DMS153 (cell line): Measurements from ENCODE around the gene CDK19.
"Not testable (repeated sequence)": the region's sequence is repeated elsewhere in the genome, so short reads cannot be mapped to it uniquely, and the experiment has no call there.

Source experiments
- DNase-seq: peaks from one replicate; lab custom pipeline; 2025; lab: John Stamatoyannopoulos, UW

Gene CDK19

DNA sequence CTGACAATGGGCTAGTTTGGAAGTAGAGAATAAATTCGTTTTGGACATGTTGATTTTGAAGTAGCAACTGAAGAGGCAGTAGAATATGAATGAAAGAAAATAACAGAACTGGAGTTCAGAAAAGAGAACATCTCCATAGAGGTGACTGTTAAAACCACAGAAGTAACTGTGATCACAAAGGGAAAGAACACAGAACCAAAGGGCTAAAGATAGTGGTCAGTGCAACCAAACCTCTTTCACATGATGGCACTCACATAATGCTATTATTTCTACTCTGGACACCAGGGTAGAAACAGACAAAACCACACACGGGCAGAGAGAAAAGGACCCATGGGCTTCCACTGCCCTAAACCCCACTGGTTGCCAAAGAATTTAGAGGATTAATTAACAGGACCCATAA lies 58.5 kb downstream of the CDK19 start:
- DNase-seq, result no peak

GRCh38 chr6:110755411-110755834 lies 59.8 kb downstream of the CDK19 start:
- no peak for DNase-seq

- not testable (repeated sequence) for DNase-seq
These were observed 61.2 kb downstream of the CDK19 start for GRCh38 chr6:110753936-110754668.

- DNase-seq, result no peak
These were observed 66.8 kb downstream of the CDK19 start for GRCh38 chr6:110748453-110748852.

DNA sequence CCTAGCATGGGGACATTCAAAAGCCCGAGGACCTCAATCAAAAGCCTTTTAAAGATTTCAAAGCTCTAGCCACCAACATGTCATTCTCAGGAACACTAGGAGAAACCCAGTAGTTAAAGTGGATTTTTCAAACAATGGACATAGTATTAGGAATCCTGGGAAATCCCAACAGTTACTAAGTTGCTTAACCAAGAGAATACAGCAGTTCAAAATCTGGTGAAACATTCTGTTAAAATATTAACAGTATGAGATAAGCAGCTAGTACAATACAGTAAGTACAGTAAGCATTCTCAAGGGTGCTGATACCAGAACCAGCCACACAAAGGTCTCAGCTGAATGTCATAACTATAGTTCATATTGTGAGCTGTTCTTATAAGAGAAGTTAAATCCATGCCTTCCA lies 68.6 kb downstream of the CDK19 start:
- DNase-seq, result no peak

GRCh38 chr6:110744991-110745390 lies 70.3 kb downstream of the CDK19 start:
- no peak for DNase-seq

- DNase-seq, result not testable (repeated sequence)
These were observed 72.7 kb downstream of the CDK19 start for GRCh38 chr6:110742552-110742951.

- DNase-seq, result no peak
These were observed 73.8 kb downstream of the CDK19 start for GRCh38 chr6:110741517-110741916.

DNA sequence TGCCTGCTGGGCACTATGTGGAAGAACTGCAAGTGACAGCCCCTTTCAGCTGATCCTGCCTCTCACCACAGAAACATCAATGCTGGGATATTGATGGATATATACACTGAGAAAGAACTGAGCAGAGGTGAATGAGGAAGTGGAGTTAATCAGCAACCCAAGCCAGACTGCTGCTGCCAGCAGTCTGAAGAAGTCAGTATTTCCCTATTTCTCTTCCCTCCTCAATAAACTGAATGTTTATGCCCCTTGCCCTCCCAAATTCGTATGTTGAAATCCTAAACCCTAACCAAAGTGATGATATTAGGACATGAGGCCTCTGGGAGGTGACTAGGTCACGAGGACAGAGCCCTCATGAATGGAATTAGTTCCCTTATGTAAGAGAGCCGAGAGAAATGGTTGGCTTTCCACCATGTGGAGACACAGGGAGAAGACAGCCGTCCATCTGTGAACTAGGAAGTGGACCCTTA lies 76.3 kb downstream of the CDK19 start:
- DNase-seq, result no peak

DNA sequence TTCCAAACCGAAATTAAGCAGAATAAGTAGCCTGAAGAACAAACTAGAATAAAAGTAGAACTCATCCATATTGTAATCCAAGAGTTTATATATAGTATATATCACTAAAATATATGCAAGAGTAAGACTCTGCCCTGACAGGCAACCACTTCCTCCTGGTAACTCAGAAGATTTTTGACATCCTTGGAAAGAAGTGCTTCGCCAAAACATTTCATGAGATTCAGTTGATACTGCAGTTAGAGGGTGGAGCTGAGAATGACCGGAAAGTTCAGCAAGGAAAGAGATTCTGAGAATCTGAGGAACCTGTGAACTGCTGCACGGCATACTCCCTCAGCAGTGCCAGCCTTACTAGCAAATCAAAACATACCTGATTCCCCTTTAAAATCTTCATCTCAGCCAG lies 79.6 kb downstream of the CDK19 start:
- no peak for DNase-seq

GRCh38 chr6:110731898-110732297 lies 83.4 kb downstream of the CDK19 start:
- no peak for DNase-seq

- DNase-seq, result no peak
These were observed 84.1 kb downstream of the CDK19 start for GRCh38 chr6:110731196-110731595.

DNA sequence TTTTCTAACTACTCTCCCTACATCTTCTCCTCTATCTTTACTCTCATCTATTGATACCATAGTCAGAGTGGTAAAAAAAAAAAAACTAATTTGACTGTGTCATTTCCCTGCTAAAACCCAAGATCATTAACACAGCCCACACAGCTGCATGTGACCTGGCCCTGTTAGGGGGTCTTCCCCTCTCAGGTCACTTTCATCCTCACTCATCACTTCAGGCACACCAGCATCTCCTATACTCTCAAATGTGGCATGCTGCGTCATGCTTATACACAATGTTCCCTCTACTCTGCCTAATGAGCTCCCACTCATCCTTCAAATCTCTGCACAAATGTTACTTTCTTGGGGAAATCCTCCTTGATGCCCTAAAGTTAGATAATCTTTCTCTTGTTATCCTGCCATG lies 86.8 kb downstream of the CDK19 start:
- no peak for DNase-seq

DNA sequence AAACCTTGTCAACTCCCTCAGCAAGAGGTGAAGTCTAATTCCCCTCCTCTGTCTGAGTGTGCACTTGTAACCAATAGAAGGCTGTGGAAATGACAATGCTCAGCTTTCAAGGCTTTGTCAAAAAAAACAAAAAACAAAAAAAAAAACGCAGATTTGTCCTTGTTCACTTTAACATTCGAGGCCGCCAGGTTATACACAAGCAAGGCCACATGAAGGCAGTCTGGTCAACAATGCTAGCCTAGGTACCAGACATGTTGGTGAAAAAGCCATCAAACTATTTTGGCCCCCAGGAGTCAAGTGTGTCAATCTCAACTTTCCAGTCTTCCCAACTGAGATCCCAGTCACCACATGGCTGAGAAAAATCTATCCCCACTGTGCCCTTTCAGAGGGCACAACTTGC lies 92.3 kb downstream of the CDK19 start:
- no peak for DNase-seq

DNA sequence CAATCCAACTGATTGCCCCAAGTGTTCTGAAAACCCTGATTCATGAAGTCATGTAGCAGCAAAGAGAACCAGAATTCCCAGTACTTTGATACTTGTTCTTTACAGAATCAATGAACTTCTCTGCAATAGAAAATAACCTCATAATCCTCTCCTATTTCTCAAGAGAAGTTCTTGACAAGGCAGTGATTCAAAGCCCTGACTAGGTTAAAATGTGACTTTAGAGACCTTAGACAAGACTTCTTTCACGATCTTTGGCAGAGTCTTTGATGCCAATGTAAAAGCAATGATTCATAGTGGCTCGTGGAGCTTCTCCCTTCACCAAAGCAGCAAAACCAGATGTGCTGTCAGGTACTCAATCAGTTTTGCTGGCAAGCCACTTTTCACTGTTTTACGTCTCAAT lies 95.2 kb downstream of the CDK19 start:
- no peak for DNase-seq

GRCh38 chr6:110719601-110720000 lies 95.7 kb downstream of the CDK19 start:
- not testable (repeated sequence) for DNase-seq

DNA sequence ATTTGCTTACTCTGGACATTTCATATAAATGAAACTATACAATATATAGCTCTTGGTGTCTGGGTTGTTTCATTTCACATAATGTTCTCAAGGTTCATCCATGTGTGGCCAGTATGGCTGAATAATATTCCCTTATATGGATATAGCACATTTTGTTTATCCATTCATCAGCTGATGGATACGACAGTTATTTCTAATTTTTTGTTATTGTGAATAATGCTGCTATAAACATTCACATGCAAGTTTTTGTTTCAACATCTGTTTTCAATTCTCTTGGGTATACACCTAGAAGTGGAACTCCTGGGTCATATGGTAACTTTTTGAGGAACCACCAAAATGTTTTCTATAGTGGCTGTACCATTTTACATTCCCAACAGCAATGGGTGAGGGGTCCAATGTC lies 101.1 kb downstream of the CDK19 start:
- no peak for DNase-seq

GRCh38 chr6:110712238-110712637 lies 103.0 kb downstream of the CDK19 start:
- no peak for DNase-seq

GRCh38 chr6:110710115-110710514 lies 105.2 kb downstream of the CDK19 start:
- DNase-seq, result no peak

- no peak for DNase-seq
These were observed 106.8 kb downstream of the CDK19 start for GRCh38 chr6:110708295-110708950.

DNA sequence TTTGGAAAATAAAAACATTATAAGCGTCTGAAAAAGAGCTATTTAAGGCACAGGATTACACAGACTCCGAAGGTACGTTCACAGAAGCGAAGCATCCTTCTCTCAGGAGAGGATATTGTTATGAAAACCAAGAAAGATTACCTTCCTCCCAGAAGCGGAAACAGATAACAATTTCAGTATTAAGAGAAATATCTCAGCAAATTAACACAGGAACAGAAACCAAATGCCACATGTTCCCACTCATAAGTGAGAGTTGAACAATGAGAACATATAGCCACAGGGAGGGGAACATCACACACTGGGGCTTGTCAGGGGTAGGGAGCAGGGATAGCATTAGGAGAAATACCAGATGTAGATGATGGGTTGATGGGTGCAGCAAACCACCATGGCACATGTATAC lies 109.7 kb downstream of the CDK19 start:
- no peak for DNase-seq

- no peak for DNase-seq
These were observed 111.2 kb downstream of the CDK19 start for GRCh38 chr6:110703906-110704594.
